Lower leg skin (tissue), 4 donors: ENCODE results near the gene SRSF2. TPM values are rescaled to one million over a fixed set of nuclear protein-coding genes. Genes with fewer than 3 reads are reported as not detected.

Experiments
- DNase-seq, 2 donors: peaks; one replicate each; pipeline ENCODE4 v3.0.0-alpha.2; 2019; ENCODE audit warnings: low spot score in 2 of 2
- H3K4me3 ChIP-seq: fragments of 200-600 bp; sonication (generic); 2 replicates; pipeline ENCODE4 v1.5.1; 2017; ENCODE audit warnings: mild to moderate bottlenecking, low read depth; ENCODE audit not compliant: poor library complexity, severe bottlenecking
- POLR2A ChIP-seq, 2 donors: fragments of 450-650 bp; IDR thresholded peaks; one replicate each; pipeline ENCODE4 v1.6.1; 2016 to 2017; ENCODE audit warnings: antibody characterized with exemption in 2 of 2, mild to moderate bottlenecking in 1 of 2, moderate library complexity in 1 of 2
- WGBS, 2 donors: methylation state at CpG; one replicate each; pipeline ENCODE4 v1.1.5; 2018; 5-methylcytosine and 5-hydroxymethylcytosine counted together
- intact Hi-C: fragments of 100-400 bp; cut with DNase I; formaldehyde crosslinking; loops from one replicate; pipeline ENCODE4 v1.15.0; 2023; ENCODE audit warnings: low total_unique reads
- total RNA-seq, 4 donors: library from RNA; depleted of rRNA; stranded (reverse); fragments of >200 nt; gene quantifications; one replicate each; pipeline ENCODE4 v1.1.0, GENCODE V29; 2016
- TF ChIP-seq, protein P1 (sequence below), 3 donors: fragments of 450-650 bp; IDR thresholded peaks; one replicate each; pipeline ENCODE4 v1.5.1; 2016; ENCODE audit warnings: antibody characterized with exemption in 3 of 3, mild to moderate bottlenecking in 3 of 3, moderate library complexity in 2 of 3

SRSF2 gene
- total RNA-seq, 4 donors from 2014 or later = 179 to 260 (median 189) TPM

DNA sequence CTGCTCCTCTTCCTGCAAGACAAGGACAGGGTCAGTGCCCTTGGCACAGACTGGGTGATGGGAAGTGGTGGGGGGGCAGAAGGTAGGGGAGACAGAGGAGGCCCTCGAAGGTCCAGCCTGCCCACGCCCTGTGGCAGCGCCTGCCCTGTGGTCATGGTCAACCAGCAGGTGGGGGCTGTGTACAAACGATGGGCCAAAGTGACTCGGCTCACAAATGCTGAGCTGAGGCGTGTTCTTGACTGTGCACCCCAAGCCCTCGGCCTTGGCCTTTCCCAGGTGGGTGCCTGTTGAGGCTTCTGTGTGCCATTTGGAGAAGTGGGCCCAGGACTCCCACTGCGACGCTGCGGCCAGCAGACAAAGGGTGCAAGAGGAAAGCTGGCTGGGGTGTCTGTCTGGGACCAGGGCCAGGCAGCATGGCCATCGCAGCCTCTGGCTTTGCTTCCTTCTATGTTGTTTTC lies 48.9 kb downstream of the SRSF2 start:
- WGBS, 2 donors = 65 to 72% methylated on average over 11 of the region's 11 CpGs
- no peak for TF ChIP-seq POLR2A (IDR thresholded peaks at IDR 0.05)
- TF ChIP-seq, protein P1, sequence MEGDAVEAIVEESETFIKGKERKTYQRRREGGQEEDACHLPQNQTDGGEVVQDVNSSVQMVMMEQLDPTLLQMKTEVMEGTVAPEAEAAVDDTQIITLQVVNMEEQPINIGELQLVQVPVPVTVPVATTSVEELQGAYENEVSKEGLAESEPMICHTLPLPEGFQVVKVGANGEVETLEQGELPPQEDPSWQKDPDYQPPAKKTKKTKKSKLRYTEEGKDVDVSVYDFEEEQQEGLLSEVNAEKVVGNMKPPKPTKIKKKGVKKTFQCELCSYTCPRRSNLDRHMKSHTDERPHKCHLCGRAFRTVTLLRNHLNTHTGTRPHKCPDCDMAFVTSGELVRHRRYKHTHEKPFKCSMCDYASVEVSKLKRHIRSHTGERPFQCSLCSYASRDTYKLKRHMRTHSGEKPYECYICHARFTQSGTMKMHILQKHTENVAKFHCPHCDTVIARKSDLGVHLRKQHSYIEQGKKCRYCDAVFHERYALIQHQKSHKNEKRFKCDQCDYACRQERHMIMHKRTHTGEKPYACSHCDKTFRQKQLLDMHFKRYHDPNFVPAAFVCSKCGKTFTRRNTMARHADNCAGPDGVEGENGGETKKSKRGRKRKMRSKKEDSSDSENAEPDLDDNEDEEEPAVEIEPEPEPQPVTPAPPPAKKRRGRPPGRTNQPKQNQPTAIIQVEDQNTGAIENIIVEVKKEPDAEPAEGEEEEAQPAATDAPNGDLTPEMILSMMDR (IDR thresholded peaks at IDR 0.05) = no peak
- intact Hi-C loops = no loop called here
- no peak overlapping the region for H3K4me3 ChIP-seq
- no peak for DNase-seq

DNA sequence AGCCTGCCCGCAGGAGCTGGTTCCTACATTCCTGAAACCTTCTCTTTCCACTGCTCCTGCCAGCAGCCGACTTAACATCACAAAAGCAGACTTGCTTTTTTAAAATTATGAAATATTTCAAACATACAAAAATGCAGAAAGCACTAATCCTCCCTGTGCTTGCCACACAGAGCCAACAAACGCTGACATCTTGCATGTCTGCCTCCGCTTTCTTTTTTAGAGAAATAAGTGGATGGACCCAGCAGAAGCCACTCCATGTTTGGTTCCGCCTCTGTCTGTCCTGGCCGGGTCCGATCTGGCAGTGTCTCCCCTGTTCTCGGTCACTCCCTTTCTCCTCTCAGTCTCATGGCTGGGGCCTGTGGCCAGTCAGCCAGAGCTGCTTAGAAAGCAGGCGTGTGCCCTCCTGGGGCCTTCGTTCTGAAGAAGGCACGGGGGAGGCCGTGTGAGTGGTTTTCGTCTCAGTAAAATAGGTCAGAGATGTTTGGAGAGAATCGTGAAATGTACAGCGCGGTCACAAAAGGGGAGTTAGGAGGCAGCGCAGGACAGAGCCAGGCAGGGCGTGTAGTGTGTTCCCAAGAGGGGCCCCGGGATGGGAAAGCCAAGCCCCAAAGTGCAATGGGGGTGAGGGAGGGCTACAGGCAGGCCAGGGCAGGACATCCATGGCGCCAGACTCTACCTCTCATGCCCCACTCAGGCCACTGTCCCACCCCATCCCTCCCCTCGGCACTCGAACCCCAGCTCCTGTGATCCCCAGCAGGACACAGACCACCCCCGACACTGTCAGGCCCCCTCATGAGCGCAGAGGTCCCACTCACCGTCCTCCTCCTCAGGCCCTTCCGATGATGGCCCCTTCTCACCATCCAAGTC lies 49.6 kb downstream of the SRSF2 start:
- WGBS, 2 donors = 64 to 71% methylated on average over 26 of the region's 26 CpGs
- intact Hi-C loops = no loop called here
- no peak for TF ChIP-seq POLR2A (IDR thresholded peaks at IDR 0.05)
- TF ChIP-seq, protein P1 (IDR thresholded peaks at IDR 0.05) = no peak
- peak; percentile 56 to 92 for DNase-seq
- H3K4me3 ChIP-seq = no peak overlapping the region

DNA sequence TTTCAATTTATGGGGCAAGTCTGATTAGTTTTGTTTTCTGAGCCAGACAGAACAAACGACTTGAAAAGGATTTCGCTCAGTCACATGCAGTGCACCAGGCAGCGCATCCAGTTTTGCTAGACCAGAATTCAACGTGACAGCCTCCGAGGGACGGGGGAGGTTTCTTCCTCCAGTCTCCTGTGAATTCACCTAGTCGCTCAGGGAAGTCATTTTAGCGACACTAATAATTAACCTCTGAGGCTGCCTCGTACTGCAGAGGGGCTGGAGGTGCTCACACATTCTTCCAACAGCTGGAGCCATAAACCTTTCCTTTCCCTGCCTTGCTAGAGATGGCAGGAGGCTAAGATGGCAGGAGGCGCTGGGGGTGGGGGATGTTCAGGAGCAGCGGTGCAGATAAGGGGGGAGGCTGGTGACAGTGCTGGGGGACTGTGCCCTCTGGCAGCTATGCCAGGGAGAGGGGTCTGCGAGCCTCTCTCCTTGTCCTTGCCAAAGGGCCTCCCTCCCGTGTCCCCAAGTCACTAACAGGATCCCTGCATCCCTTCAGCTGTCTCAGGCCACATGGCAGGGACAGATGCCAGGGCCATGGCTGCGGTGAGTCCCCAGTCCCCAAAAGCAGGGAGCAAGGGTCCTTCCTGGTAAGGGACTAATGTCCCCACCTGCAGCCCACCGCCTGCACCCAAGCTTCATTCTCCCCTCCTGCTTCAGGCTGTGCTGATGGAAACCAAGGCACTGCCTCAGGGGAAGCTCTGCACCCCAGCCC lies 50.4 kb downstream of the SRSF2 start:
- no peak overlapping the region for H3K4me3 ChIP-seq
- intact Hi-C loops = no loop called here
- DNase-seq = no peak
- no peak for TF ChIP-seq POLR2A (IDR thresholded peaks at IDR 0.05)
- TF ChIP-seq, protein P1 (IDR thresholded peaks at IDR 0.05) = no peak
- WGBS, 2 donors = 72% methylated on average over 15 of the region's 15 CpGs

DNA sequence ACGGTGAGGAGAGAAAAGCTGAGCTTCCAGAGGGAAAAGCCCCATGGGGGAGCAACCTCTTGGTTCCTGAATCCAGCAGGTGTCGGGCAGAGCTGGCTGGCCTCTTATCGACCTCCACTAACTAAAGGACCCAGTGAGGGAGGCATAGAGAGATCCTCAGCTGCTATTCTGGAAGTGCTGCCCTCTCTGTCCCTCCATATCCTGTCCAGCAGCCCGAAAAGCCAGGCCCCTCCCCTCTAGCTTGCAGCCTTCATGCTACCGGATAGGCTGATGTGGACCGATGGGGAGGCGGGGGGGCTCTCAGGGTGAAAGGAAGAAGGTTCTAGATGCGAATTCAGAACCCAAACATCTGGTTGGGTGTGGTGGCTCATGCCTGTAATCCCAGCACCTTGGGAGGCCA lies 51.3 kb downstream of the SRSF2 start:
- intact Hi-C loops = no loop called here
- TF ChIP-seq POLR2A (IDR thresholded peaks at IDR 0.05) = no peak
- TF ChIP-seq, protein P1 (IDR thresholded peaks at IDR 0.05) = no peak
- WGBS, 2 donors = 79 to 93% methylated on average over 8 of the region's 8 CpGs

DNA sequence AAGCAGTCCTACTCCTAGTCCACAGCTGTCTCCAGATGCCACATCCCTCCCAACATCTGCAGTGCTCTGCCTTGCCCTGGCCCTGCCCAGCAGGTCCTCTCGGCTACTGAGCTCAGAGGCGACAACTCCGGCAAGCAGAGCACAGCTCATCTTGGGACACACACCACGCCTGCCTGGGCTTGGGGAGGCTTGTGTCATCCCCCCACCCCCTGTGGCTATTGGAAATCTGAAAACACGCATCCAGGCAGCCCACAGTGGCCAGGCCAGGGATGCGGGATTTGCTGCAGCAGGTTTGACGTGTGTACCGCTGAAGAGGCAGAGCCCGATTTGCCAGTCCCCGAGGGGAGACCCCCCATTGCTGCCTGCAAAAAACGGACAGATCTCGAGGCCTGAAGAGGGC lies 51.8 kb downstream of the SRSF2 start:
- DNase-seq = no peak
- 85 to 88% methylated on average over 10 to 11 of the region's 12 CpGs for WGBS, 2 donors
- TF ChIP-seq, protein P1 (IDR thresholded peaks at IDR 0.05) = no peak
- TF ChIP-seq POLR2A (IDR thresholded peaks at IDR 0.05) = no peak
- intact Hi-C loops = no loop called here
- H3K4me3 ChIP-seq = no peak overlapping the region

More for the DNA sequence above, 51.3 kb downstream of the SRSF2 start:
- H3K4me3 ChIP-seq = no peak overlapping the region
- DNase-seq = no peak
